ENCODE results near the gene ADAMTS13. TPM values are rescaled to one million over a fixed set of nuclear protein-coding genes. Genes with fewer than 3 reads are reported as not detected.

The ADAMTS13 gene
- total RNA-seq, 3 donors from 2014 or later (not counting 1 experiment from before 2014, with no cell fraction given), result 2.3 to 3.0 (median 2.8) TPM

DNA sequence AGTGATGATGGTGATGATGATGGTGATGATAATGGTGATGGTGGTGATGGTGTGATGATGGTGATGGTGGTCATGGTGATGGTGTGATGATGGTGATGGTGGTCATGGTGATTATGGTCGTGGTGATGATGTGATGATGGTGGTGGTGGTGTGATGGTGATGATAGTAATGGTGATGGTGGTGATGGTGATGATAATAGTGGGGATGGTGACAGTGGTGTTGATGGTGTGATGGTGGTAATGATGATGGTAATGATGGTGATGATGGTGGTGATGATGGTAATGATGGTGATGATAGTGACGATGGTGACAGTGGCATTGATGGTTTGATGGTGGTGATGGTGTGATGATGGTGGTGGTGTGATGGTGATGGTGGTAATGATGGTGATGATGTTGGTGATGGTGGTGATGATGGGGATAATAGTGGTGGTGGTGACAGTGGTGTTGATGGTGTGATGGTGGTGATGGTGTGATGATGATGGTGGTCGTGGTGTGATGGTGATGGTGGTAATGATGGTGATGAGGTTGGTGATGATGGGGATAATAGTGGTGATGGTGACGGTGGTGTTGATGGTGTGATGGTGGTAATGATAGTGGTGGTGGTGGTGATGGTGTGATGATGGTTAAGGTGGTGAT lies 39.5 kb upstream of the ADAMTS13 start:
- Histone ChIP-seq H3K27me3 (ENCODE audit: control insufficient read depth, insufficient read depth, low read length) (no peaks in the 10 kb centered on the region), H3K36me3 (ENCODE audit: control insufficient read depth, insufficient read depth, low read length) (no peaks in the 10 kb centered on the region), H3K27ac (ENCODE audit: low read length) (no peak overlapping the region), H3K4me3 (ENCODE audit: low read length) (no peak overlapping the region), H3K9me3 (ENCODE audit: control insufficient read depth, insufficient read depth, low read length) (no peaks in the 10 kb centered on the region), H3K4me1 (ENCODE audit: control insufficient read depth, insufficient read depth, low read length) (no peaks in the 10 kb centered on the region)
- no peak overlapping the region for H3K27ac Mint-ChIP-seq
- no peaks in the 10 kb centered on the region for H3K27me3 Mint-ChIP-seq (ENCODE audit: low read depth in 2 of 2)
- TF ChIP-seq, protein P1, sequence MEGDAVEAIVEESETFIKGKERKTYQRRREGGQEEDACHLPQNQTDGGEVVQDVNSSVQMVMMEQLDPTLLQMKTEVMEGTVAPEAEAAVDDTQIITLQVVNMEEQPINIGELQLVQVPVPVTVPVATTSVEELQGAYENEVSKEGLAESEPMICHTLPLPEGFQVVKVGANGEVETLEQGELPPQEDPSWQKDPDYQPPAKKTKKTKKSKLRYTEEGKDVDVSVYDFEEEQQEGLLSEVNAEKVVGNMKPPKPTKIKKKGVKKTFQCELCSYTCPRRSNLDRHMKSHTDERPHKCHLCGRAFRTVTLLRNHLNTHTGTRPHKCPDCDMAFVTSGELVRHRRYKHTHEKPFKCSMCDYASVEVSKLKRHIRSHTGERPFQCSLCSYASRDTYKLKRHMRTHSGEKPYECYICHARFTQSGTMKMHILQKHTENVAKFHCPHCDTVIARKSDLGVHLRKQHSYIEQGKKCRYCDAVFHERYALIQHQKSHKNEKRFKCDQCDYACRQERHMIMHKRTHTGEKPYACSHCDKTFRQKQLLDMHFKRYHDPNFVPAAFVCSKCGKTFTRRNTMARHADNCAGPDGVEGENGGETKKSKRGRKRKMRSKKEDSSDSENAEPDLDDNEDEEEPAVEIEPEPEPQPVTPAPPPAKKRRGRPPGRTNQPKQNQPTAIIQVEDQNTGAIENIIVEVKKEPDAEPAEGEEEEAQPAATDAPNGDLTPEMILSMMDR (IDR thresholded peaks at IDR 0.05), result no peak
- peak in 2 of 3 donors; percentile 47 to 66 for ATAC-seq
- no peaks in the 10 kb centered on the region for H3K9me3 Mint-ChIP-seq
- H3K36me3 Mint-ChIP-seq, result no peaks in the 10 kb centered on the region
- WGBS (ENCODE audit: insufficient coverage), result 61% methylated on average over 4 of the region's 4 CpGs
- no peak for DNase-seq
- H3K4me1 Mint-ChIP-seq, result no peaks in the 10 kb centered on the region
- intact Hi-C loops (cut with micrococcal nuclease), result no loop called here
- no peak overlapping the region for H3K4me3 Mint-ChIP-seq

DNA sequence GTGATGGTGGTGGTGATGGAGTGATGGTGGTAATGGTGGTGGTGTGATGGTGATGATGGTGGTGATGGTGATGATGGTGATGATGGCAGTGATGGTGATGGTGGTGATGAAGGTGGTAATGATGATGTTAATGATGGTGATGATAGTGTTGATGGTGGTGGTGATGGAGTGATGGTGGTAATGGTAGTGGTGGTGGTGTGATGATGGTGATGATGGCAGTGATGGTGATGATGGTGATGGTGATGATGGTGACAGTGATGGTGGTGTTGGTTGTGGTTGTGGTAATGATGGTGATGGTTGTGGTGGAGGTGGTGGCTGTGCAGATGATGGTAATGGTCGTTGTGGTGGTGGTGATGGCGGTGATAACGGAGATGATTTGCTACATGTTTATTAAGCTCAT lies 38.7 kb upstream of the ADAMTS13 start:
- intact Hi-C loops (cut with micrococcal nuclease), result no loop called here
- H3K9me3 ChIP-seq (ENCODE audit: control insufficient read depth, insufficient read depth, low read length), result no peaks in the 10 kb centered on the region
- H3K27me3 Mint-ChIP-seq (ENCODE audit: low read depth in 2 of 2), result no peaks in the 10 kb centered on the region
- H3K27me3 ChIP-seq (ENCODE audit: control insufficient read depth, insufficient read depth, low read length), result no peaks in the 10 kb centered on the region
- WGBS (ENCODE audit: insufficient coverage), result 85% methylated on average over 3 of the region's 3 CpGs
- H3K27ac ChIP-seq (ENCODE audit: low read length), result no peak overlapping the region
- no peaks in the 10 kb centered on the region for H3K4me1 Mint-ChIP-seq
- DNase-seq (no peak), ATAC-seq (peak in 1 of 3 donors; percentile 15)
- no peaks in the 10 kb centered on the region for H3K36me3 ChIP-seq (ENCODE audit: control insufficient read depth, insufficient read depth, low read length)
- H3K9me3 Mint-ChIP-seq, result no peaks in the 10 kb centered on the region
- TF ChIP-seq, protein P1 (IDR thresholded peaks at IDR 0.05), result no peak
- no peaks in the 10 kb centered on the region for H3K4me1 ChIP-seq (ENCODE audit: control insufficient read depth, insufficient read depth, low read length)
- no peak overlapping the region for H3K27ac Mint-ChIP-seq
- no peak overlapping the region for H3K4me3 ChIP-seq (ENCODE audit: low read length)
- no peaks in the 10 kb centered on the region for H3K36me3 Mint-ChIP-seq
- H3K4me3 Mint-ChIP-seq, result no peak overlapping the region

DNA sequence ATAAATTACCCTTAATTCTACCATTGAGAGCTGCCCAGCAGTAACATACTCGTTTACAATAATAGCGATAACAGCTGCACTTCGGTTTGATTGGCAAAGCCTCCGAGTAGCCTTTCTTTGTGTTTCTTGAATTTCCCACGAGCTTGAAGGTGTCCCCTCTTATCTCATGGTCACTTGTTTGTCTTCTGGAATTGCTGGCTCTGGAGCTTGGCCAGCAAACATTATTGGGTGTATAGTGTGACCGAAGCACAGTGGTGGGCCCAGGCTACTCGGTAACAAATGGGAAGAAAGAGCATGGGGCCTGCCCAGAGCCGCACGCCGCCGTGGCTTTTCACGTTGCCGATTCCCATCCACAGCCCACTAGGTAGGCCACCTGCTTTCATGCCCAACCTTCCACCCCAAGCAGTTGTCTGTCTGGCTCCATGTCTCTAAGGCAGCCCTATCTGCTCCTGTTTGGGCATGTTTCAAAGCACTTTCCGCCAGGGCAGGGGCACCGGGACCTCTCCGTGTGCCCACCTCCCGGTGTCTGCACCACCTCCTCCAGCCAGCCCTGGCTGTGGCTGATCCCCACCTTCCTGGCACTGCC lies 37.3 kb upstream of the ADAMTS13 start:
- DNase-seq (no peak), ATAC-seq (no peak)
- Histone ChIP-seq H3K27ac (ENCODE audit: low read length) (no peak overlapping the region), H3K4me1 (ENCODE audit: control insufficient read depth, insufficient read depth, low read length) (no peaks in the 10 kb centered on the region), H3K27me3 (ENCODE audit: control insufficient read depth, insufficient read depth, low read length) (no peaks in the 10 kb centered on the region), H3K36me3 (ENCODE audit: control insufficient read depth, insufficient read depth, low read length) (no peaks in the 10 kb centered on the region), H3K9me3 (ENCODE audit: control insufficient read depth, insufficient read depth, low read length) (no peaks in the 10 kb centered on the region), H3K4me3 (ENCODE audit: low read length) (no peak overlapping the region)
- H3K36me3 Mint-ChIP-seq, result no peaks in the 10 kb centered on the region
- intact Hi-C loops (cut with micrococcal nuclease), result no loop called here
- no peak overlapping the region for H3K27ac Mint-ChIP-seq
- H3K9me3 Mint-ChIP-seq, result no peaks in the 10 kb centered on the region
- 96% methylated on average over 17 of the region's 17 CpGs for WGBS (ENCODE audit: insufficient coverage)
- TF ChIP-seq, protein P1 (IDR thresholded peaks at IDR 0.05), result no peak
- no peaks in the 10 kb centered on the region for H3K4me1 Mint-ChIP-seq
- peaks cover 0 to 4% of the 10 kb centered on the region in 2 donors for H3K27me3 Mint-ChIP-seq (ENCODE audit: low read depth in 2 of 2)
- no peak overlapping the region for H3K4me3 Mint-ChIP-seq

DNA sequence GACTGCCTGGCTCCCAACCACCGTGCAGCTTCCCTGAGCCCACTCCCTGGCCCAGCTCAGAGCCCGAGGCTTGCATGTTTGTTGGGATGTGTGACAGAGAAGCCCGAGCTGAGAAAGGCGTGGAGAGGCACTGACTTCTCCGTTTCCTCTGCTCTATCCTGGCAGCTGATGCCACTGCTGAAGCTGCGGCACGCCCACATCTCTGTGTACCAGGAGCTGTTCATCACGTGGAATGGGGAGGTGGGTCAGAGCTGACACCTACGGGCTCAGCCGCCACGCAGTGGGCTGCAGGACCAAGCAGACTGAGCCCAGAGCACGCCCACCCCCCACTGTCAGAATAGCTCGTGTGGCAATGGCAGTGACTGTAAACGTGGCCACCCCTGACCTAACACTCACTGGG lies 36.7 kb upstream of the ADAMTS13 start:
- H3K36me3 Mint-ChIP-seq, result no peaks in the 10 kb centered on the region
- H3K27me3 Mint-ChIP-seq (ENCODE audit: low read depth in 2 of 2), result peaks cover 0 to 4% of the 10 kb centered on the region in 2 donors
- 89% methylated on average over 14 of the region's 14 CpGs for WGBS (ENCODE audit: insufficient coverage)
- no peaks in the 10 kb centered on the region for H3K4me1 Mint-ChIP-seq
- H3K27ac Mint-ChIP-seq, result no peak overlapping the region
- H3K4me3 Mint-ChIP-seq, result no peak overlapping the region
- Histone ChIP-seq H3K27ac (ENCODE audit: low read length) (no peak overlapping the region), H3K36me3 (ENCODE audit: control insufficient read depth, insufficient read depth, low read length) (no peaks in the 10 kb centered on the region), H3K4me3 (ENCODE audit: low read length) (no peak overlapping the region), H3K4me1 (ENCODE audit: control insufficient read depth, insufficient read depth, low read length) (no peaks in the 10 kb centered on the region), H3K27me3 (ENCODE audit: control insufficient read depth, insufficient read depth, low read length) (no peaks in the 10 kb centered on the region), H3K9me3 (ENCODE audit: control insufficient read depth, insufficient read depth, low read length) (no peaks in the 10 kb centered on the region)
- TF ChIP-seq, protein P1 (IDR thresholded peaks at IDR 0.05), result no peak
- ATAC-seq (no peak), DNase-seq (no peak)
- intact Hi-C loops (cut with micrococcal nuclease), result no loop called here
- no peaks in the 10 kb centered on the region for H3K9me3 Mint-ChIP-seq

All from natural killer cell (primary cell).